HepG2 (cell line): ENCODE measurements around the gene DAPK1. TPM values are rescaled to one million over a fixed set of nuclear protein-coding genes. Genes with fewer than 3 reads are reported as not detected.

Source experiments
- ATAC-seq: fragments of 200-7000 bp; cut with Tn5 transposase; 3 replicates; pipeline ENCODE4 v1.9.1; 2020; ENCODE audit warnings: mild to moderate bottlenecking, moderate library complexity
- BruUV-seq: library from RNA; stranded (reverse); fragments of 400-500 nt; replicated peaks from 2 replicates; lab custom pipeline; 2021; lab: Mats Ljungman, UMichigan
- CTCF ChIA-PET: fragments of 300-600 bp; formaldehyde crosslinking; extraction: SDS; loops from one replicate; lab custom pipeline; 2021; ENCODE audit warnings: low total read pairs, inconsistent platforms, low intra/inter-chr PET ratio; lab: Yijun Ruan, JAX
- POLR2A ChIA-PET: fragments of 350-600 bp; sonication (Branson Sonifier 250); formaldehyde crosslinking; loops from one replicate; lab custom pipeline; 2020; ENCODE audit warnings: antibody characterized with exemption, inconsistent platforms; lab: Yijun Ruan, JAX
- DNase-seq: peaks from one replicate; pipeline ENCODE4 v3.0.0-alpha.2; 2015; ENCODE audit warnings: low spot score
- FAIRE-seq: peaks from 3 replicates; lab custom pipeline; 2011; peaks lifted over from hg19 to GRCh38; lab: Jason Lieb, UNC
- H2AFZ ChIP-seq: one replicate; pipeline ENCODE4 v1.6.1; 2011; ENCODE audit warnings: low read length, inconsistent platforms
- H3K27ac ChIP-seq: fragments of 300-600 bp; 3 replicates; pipeline ENCODE4 v1.8.0; 2011; ENCODE audit warnings: mixed run types, mild to moderate bottlenecking, mixed read lengths, low read length, inconsistent platforms; ENCODE audit not compliant: insufficient read depth; ENCODE audit errors: extremely low read length
- H3K27me3 ChIP-seq, 2 experiments: fragments of 200-600 bp in 1 of 2; 2 replicates in 1 of 2; 3 replicates in 1 of 2; pipeline versions ENCODE4 v1.6.0 to v1.8.0; 2011; ENCODE audit warnings: low read length in 2 of 2, mild to moderate bottlenecking in 2 of 2, moderate library complexity in 2 of 2, inconsistent platforms in 1 of 2; ENCODE audit not compliant: insufficient read depth in 2 of 2, control insufficient read depth in 1 of 2
- H3K36me3 ChIP-seq, 2 experiments: fragments of 200-600 bp in 1 of 2; replicated peaks in 1 of 2; 2 replicates in 1 of 2; 3 replicates in 1 of 2; pipeline versions ENCODE4 v1.5.1 to v1.8.0; 2011; ENCODE audit warnings: low read length in 2 of 2, inconsistent platforms in 1 of 2; ENCODE audit not compliant: insufficient read depth in 2 of 2, control insufficient read depth in 1 of 2
- H3K4me1 ChIP-seq: 2 replicates; pipeline ENCODE4 v1.5.1; 2012; ENCODE audit warnings: low read length, inconsistent platforms; ENCODE audit not compliant: insufficient read depth
- H3K4me2 ChIP-seq: 2 replicates; pipeline ENCODE4 v1.6.0; 2011; ENCODE audit warnings: low read depth, low read length, inconsistent platforms
- H3K4me3 ChIP-seq, 3 experiments: fragments of 200-600 bp in 1 of 3; sonication (generic), shearing (Covaris generic) in 1 of 3; replicated peaks in 1 of 3; 2 replicates each; pipeline ENCODE4 v1.5.1; 2011 to 2016; ENCODE audit warnings: low read length in 3 of 3, inconsistent platforms in 2 of 3, low read depth in 2 of 3, mild to moderate bottlenecking in 2 of 3, control low read depth in 1 of 3, mixed read lengths in 1 of 3; ENCODE audit not compliant: insufficient read depth in 1 of 3
- H3K79me2 ChIP-seq: one replicate; pipeline ENCODE4 v1.6.1; 2011; ENCODE audit warnings: low read length, inconsistent platforms; ENCODE audit not compliant: insufficient read depth
- H3K9ac ChIP-seq: 2 replicates; pipeline ENCODE4 v1.6.0; 2011; ENCODE audit warnings: mild to moderate bottlenecking, low read depth, low read length, inconsistent platforms; ENCODE audit not compliant: insufficient read depth
- H3K9me3 ChIP-seq: 2 replicates; pipeline ENCODE4 v1.5.1; 2012; ENCODE audit warnings: mild to moderate bottlenecking, low read length
- H4K20me1 ChIP-seq: 2 replicates; pipeline ENCODE4 v1.6.0; 2011; ENCODE audit warnings: inconsistent platforms, mild to moderate bottlenecking, low read length, moderate library complexity; ENCODE audit not compliant: insufficient read depth
- CCDC6 ChIP-seq: sonication (generic); formaldehyde crosslinking; IDR thresholded peaks from 2 replicates; pipeline ENCODE4 v1.8.1; 2022; ENCODE audit warnings: mild to moderate bottlenecking, missing genetic modification reagents, moderate library complexity
- CHD4 ChIP-seq: fragments of 200-600 bp; sonication (generic); IDR thresholded peaks from 2 replicates; pipeline ENCODE4 v1.7.0; 2017; ENCODE audit warnings: mild to moderate bottlenecking, low read length, borderline replicate concordance
- DNMT3B ChIP-seq: conservative IDR thresholded peaks from 2 replicates; pipeline ENCODE4 v1.6.1; 2016; ENCODE audit warnings: missing biosample characterization, control low read depth
- HOXA5 ChIP-seq: sonication (generic); formaldehyde crosslinking; IDR thresholded peaks from 2 replicates; pipeline ENCODE4 v1.4.0; 2020; ENCODE audit warnings: missing genetic modification reagents
- KDM1A ChIP-seq: IDR thresholded peaks from 2 replicates; pipeline ENCODE4 v1.6.1; 2016; ENCODE audit warnings: missing compliant biosample characterization
- KLF15 ChIP-seq: sonication (generic); formaldehyde crosslinking; IDR thresholded peaks from 2 replicates; pipeline ENCODE4 v1.8.1; 2023; ENCODE audit warnings: borderline replicate concordance, mild to moderate bottlenecking, inconsistent platforms, missing genetic modification reagents, mixed read lengths
- PLRG1 ChIP-seq: fragments of 450-650 bp; conservative IDR thresholded peaks from 2 replicates; pipeline ENCODE4 v1.6.1; 2016
- RFXAP ChIP-seq: sonication (generic); formaldehyde crosslinking; IDR thresholded peaks from 2 replicates; pipeline ENCODE4 v1.4.0; 2020; ENCODE audit warnings: missing genetic modification reagents, borderline replicate concordance
- SMAD9 ChIP-seq: sonication (generic); formaldehyde crosslinking; IDR thresholded peaks from 2 replicates; pipeline ENCODE4 v1.5.1; 2020; ENCODE audit warnings: mild to moderate bottlenecking, missing genetic modification reagents
- SP4 ChIP-seq: sonication (generic); formaldehyde crosslinking; IDR thresholded peaks from 2 replicates; pipeline ENCODE4 v1.8.1; 2023; ENCODE audit warnings: mild to moderate bottlenecking, missing genetic modification reagents
- ZFP82 ChIP-seq: sonication (generic); formaldehyde crosslinking; IDR thresholded peaks from 2 replicates; pipeline ENCODE4 v1.5.1; 2020; ENCODE audit warnings: mild to moderate bottlenecking, missing genetic modification reagents, borderline replicate concordance
- ZHX1 ChIP-seq: sonication (generic); formaldehyde crosslinking; IDR thresholded peaks from 2 replicates; pipeline ENCODE4 v1.8.1; 2022; ENCODE audit warnings: low read depth, mild to moderate bottlenecking, missing genetic modification reagents
- ZNF180 ChIP-seq: sonication (generic); formaldehyde crosslinking; IDR thresholded peaks from 2 replicates; pipeline ENCODE4 v1.4.0; 2020; ENCODE audit warnings: low read depth, missing genetic modification reagents, borderline replicate concordance
- ZNF224 ChIP-seq: sonication (generic); formaldehyde crosslinking; IDR thresholded peaks from 2 replicates; pipeline ENCODE4 v1.5.0; 2020; ENCODE audit warnings: mild to moderate bottlenecking, missing genetic modification reagents
- ZNF34 ChIP-seq: sonication (generic); formaldehyde crosslinking; IDR thresholded peaks from 2 replicates; pipeline ENCODE4 v1.4.0; 2020; ENCODE audit warnings: mild to moderate bottlenecking, missing genetic modification reagents, borderline replicate concordance
- ZNF382 ChIP-seq: sonication (generic); formaldehyde crosslinking; IDR thresholded peaks from 2 replicates; pipeline ENCODE4 v1.5.0; 2020; ENCODE audit warnings: missing genetic modification reagents, mild to moderate bottlenecking, borderline replicate concordance
- ZNF430 ChIP-seq: sonication (generic); formaldehyde crosslinking; IDR thresholded peaks from 2 replicates; pipeline ENCODE4 v1.9.0; 2021; ENCODE audit warnings: mild to moderate bottlenecking, missing genetic modification reagents
- ZNF432 ChIP-seq: sonication (generic); formaldehyde crosslinking; IDR thresholded peaks from 2 replicates; pipeline ENCODE4 v1.5.0; 2020; ENCODE audit warnings: missing genetic modification reagents, mild to moderate bottlenecking, borderline replicate concordance
- ZSCAN22 ChIP-seq: sonication (generic); formaldehyde crosslinking; IDR thresholded peaks from 2 replicates; pipeline ENCODE4 v1.4.0; 2020; ENCODE audit warnings: mild to moderate bottlenecking, missing genetic modification reagents
- WGBS: methylation state at CpG from one replicate; pipeline ENCODE4 v1.1.6; 2017; ENCODE audit warnings: low lambda C conversion rate; 5-methylcytosine and 5-hydroxymethylcytosine counted together
- in situ Hi-C: cut with HindIII; loops from 2 replicates; pipeline ENCODE4 v1.10.0; 2017; ENCODE audit warnings: low pct_unique_long_range_greater_than_20kb; ENCODE audit not compliant: extremely low pct_ligation_motif_present
- intact Hi-C: fragments of 100-400 bp; cut with micrococcal nuclease; formaldehyde crosslinking; loops from one replicate; pipeline ENCODE4 v1.10.0; 2022; ENCODE audit not compliant: unreplicated experiment
- polyA plus RNA-seq, 8 experiments: library from polyadenylated mRNA; depleted of rRNA in 3 of 8; stranded (reverse) in 7 of 8; unstranded in 1 of 8; fragments of >200 nt; fragmentation: Illumina TruSeq in 4 of 8; extraction: Trizol in 4 of 8; gene quantifications; 2 replicates each; pipeline versions ENCODE4 v1.2.1 to v1.2.3, GENCODE V29; 2011 to 2016; ENCODE audit warnings: low read depth in 4 of 8, missing spikeins in 1 of 8, mixed read lengths in 1 of 8; ENCODE audit not compliant: insufficient read depth in 1 of 8
- total RNA-seq, 5 experiments: library from RNA; depleted of rRNA; stranded (reverse); fragments of >200 nt; fragmentation: Illumina TruSeq; extraction: Trizol; gene quantifications; 2 replicates each; pipeline ENCODE4 v1.2.3, GENCODE V29; 2016; ENCODE audit warnings: low read depth in 1 of 5
- TF ChIP-seq, protein P1 (sequence below): sonication (generic); formaldehyde crosslinking; IDR thresholded peaks from 2 replicates; pipeline ENCODE4 v1.8.0; 2023; ENCODE audit warnings: mild to moderate bottlenecking, missing genetic modification reagents

DAPK1 gene
- total and polyA plus RNA-seq, 2 of the 13 experiments (the other 11 are each of a cell fraction or from before 2014, with no cell fraction given), result 35.7 to 35.9 TPM

DNA sequence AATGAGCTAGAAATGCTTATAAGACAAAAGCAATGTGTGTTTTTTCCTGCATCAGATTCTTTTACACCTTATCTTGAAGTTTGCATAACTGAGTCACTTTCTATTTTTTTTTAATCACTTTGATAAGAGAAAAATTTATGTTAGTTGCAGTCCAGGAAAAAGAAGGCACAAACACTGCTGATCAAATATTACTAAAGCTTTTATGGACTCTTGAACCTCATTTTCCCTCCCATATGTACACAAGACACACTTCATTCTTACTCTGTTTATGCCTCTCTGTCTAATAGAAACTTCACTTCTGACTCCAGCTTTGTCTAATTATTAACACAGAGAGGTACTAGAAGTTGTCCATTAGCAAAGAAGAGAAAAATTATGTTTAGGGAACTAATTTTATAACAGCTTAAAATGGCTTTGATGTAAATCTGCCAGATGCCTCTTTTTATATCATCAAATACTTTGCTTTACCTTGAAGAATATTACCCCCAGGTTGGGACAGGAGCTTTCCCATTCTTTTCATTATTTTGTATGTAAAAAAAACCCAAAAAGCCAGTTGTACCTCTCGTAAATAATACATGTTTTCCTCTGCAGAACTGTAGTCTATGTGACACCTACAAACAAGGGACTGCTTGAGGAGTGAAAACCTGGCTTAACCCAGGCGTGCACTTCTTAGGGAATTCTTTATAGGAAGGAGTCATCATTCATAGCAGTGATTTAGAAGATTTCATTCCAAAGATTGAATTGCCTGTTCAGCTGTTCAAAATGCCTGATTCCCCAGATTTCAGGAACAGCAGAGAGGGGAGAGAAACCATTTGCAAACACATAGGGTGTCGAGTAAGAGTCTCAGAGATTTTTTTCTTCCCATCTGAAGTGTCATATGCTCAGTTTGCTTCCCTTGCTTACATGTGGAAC lies 72.6 kb downstream of the DAPK1 start:
- Histone ChIP-seq H3K4me1 (peaks cover 72% of the 10 kb centered on the region), H3K27ac (peak overlapping the region; percentile 98), H3K4me2 (peak overlapping the region; percentile 83), H3K27me3 (no peaks in the 10 kb centered on the region), H3K36me3 (0 out of 5 replicates have a peak, but pooled peaks cover 0 to 1% of the 10 kb centered on the region in 2 experiments), H3K79me2 (peaks cover 13% of the 10 kb centered on the region), H2AFZ (no peak overlapping the region), H3K4me3 (peak overlapping the region; percentile 17 to 51 (median 47); a peak in 5 of 6 replicates), H3K9ac (peak overlapping the region; percentile 72), H4K20me1 (no peaks in the 10 kb centered on the region), H3K9me3 (no peaks in the 10 kb centered on the region)
- BruUV-seq, result TSS peak; percentile 72
- FAIRE-seq (peak; percentile 61), ATAC-seq (peak; percentile 85), DNase-seq (peak; percentile 97)
- CTCF ChIA-PET, result no interaction called here
- in situ Hi-C loops (no loop called here), intact Hi-C loops (loop anchor here (1.0 to 2.0 kb wide), 4 partner anchors 43 to 97 kb away; no protein-coding TSS in a partner anchor)
- WGBS, result 2% methylated on average over 3 of the region's 3 CpGs
- POLR2A ChIA-PET, result interaction anchor here (1.1 to 4.7 kb wide), 16 partner anchors 10 to 1165 kb away, joined by 3 to 111 read pairs (median 6); partner anchors contain the start of gene DAPK1
- no peak for TF ChIP-seq ZNF224 (CRISPR knock-in tag)
- TF ChIP-seq CCDC6 (CRISPR knock-in tag), result no peak
- no peak for TF ChIP-seq RFXAP (CRISPR knock-in tag)
- no peak for TF ChIP-seq KLF15 (CRISPR knock-in tag)
- TF ChIP-seq ZFP82 (CRISPR knock-in tag), result no peak
- TF ChIP-seq KDM1A, result no peak
- no peak for TF ChIP-seq ZNF382 (CRISPR knock-in tag)
- TF ChIP-seq ZNF34 (CRISPR knock-in tag), result no peak
- TF ChIP-seq ZHX1, result no peak
- TF ChIP-seq CHD4, result peak; percentile 63; the same call in 1 of the 2 replicates
- TF ChIP-seq DNMT3B (CRISPR knock-in tag), result no peak
- TF ChIP-seq, protein P1, sequence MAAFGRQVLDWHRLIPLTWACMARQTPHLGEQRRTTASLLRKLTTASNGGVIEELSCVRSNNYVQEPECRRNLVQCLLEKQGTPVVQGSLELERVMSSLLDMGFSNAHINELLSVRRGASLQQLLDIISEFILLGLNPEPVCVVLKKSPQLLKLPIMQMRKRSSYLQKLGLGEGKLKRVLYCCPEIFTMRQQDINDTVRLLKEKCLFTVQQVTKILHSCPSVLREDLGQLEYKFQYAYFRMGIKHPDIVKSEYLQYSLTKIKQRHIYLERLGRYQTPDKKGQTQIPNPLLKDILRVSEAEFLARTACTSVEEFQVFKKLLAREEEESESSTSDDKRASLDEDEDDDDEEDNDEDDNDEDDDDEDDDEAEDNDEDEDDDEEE (CRISPR knock-in tag), result no peak
- TF ChIP-seq ZNF432 (CRISPR knock-in tag), result no peak
- TF ChIP-seq ZNF430 (CRISPR knock-in tag), result 0 out of 2 replicates have a peak, but pooled peaks have one; percentile 1
- no peak for TF ChIP-seq SMAD9 (CRISPR knock-in tag)
- no peak for TF ChIP-seq PLRG1
- no peak for TF ChIP-seq HOXA5 (CRISPR knock-in tag)
- no peak for TF ChIP-seq ZNF180 (CRISPR knock-in tag)
- TF ChIP-seq ZSCAN22 (CRISPR knock-in tag), result no peak
- no peak for TF ChIP-seq SP4 (CRISPR knock-in tag)
